PC-3 (cell line): ENCODE data around the gene GPAM. TPM values are rescaled to one million over a fixed set of nuclear protein-coding genes. Genes with fewer than 3 reads are reported as not detected.

ENCODE experiments used
- ATAC-seq: fragments of 200-7000 bp; cut with Tn5 transposase; 2 replicates; pipeline ENCODE4 v1.9.1; 2020; ENCODE audit warnings: mild to moderate bottlenecking, moderate library complexity
- BruUV-seq: library from RNA; stranded (reverse); fragments of 400-500 nt; replicated peaks from 2 replicates; lab custom pipeline; 2021; lab: Mats Ljungman, UMichigan
- CTCF ChIA-PET: fragments of 300-600 bp; sonication (Branson Sonifier 250); formaldehyde crosslinking; loops from one replicate; lab custom pipeline; 2022; ENCODE audit warnings: antibody characterized with exemption; lab: Charles Lee
- POLR2A ChIA-PET: fragments of 300-600 bp; sonication (Branson Sonifier 250); formaldehyde crosslinking; loops from one replicate; lab custom pipeline; 2022; ENCODE audit warnings: antibody characterized with exemption; ENCODE audit not compliant: unreplicated experiment; lab: Charles Lee
- DNase-seq: peaks from one replicate; pipeline ENCODE4 v3.0.0-alpha.2; 2015
- H2AFZ ChIP-seq: fragments of 300-600 bp; sonication (generic); 2 replicates; pipeline ENCODE4 v1.6.0; 2016; ENCODE audit warnings: antibody characterized with exemption, low read length
- H3F3A ChIP-seq: fragments of 300-600 bp; sonication (generic); one replicate; pipeline ENCODE4 v1.6.0; 2017; ENCODE audit warnings: antibody characterized with exemption, low read length, control low read depth, mild to moderate bottlenecking; ENCODE audit not compliant: unreplicated experiment
- H3K27ac ChIP-seq: fragments of 300-600 bp; sonication (generic); 2 replicates; pipeline ENCODE4 v1.5.1; 2016; ENCODE audit warnings: mild to moderate bottlenecking, low read length
- H3K27me3 ChIP-seq: fragments of 300-600 bp; sonication (generic); 2 replicates; pipeline ENCODE4 v1.6.1; 2016; ENCODE audit warnings: low read length, mixed read lengths
- H3K36me3 ChIP-seq: fragments of 300-600 bp; sonication (generic); 2 replicates; pipeline ENCODE4 v1.6.1; 2016; ENCODE audit warnings: low read depth, mixed run types, low read length, mixed read lengths
- H3K4me1 ChIP-seq: fragments of 300-600 bp; sonication (generic); 2 replicates; pipeline ENCODE4 v1.5.1; 2016; ENCODE audit warnings: low read length; ENCODE audit not compliant: insufficient read depth
- H3K4me2 ChIP-seq: fragments of 300-600 bp; sonication (generic); 2 replicates; pipeline ENCODE4 v1.6.0; 2016; ENCODE audit warnings: low read length
- H3K4me3 ChIP-seq: fragments of 300-600 bp; sonication (generic); 2 replicates; pipeline ENCODE4 v1.5.1; 2016; ENCODE audit warnings: mild to moderate bottlenecking, low read length, mixed read lengths
- H3K79me2 ChIP-seq: fragments of 300-600 bp; sonication (generic); 2 replicates; pipeline ENCODE4 v1.6.1; 2017; ENCODE audit warnings: low read length, mixed read lengths
- H3K9ac ChIP-seq: fragments of 300-600 bp; sonication (generic); 2 replicates; pipeline ENCODE4 v1.6.0; 2016; ENCODE audit warnings: mild to moderate bottlenecking, low read length
- H3K9me2 ChIP-seq: fragments of 300-600 bp; sonication (generic); replicated peaks from 2 replicates; pipeline ENCODE4 v1.6.1; 2016; ENCODE audit warnings: mixed run types, low read length, mixed read lengths
- H3K9me3 ChIP-seq: fragments of 300-600 bp; sonication (generic); 2 replicates; pipeline ENCODE4 v1.6.1; 2016; ENCODE audit warnings: low read length, mixed read lengths
- H4K20me1 ChIP-seq: fragments of 300-600 bp; sonication (generic); 2 replicates; pipeline ENCODE4 v1.6.1; 2016; ENCODE audit warnings: low read length, mixed read lengths
- CTCF ChIP-seq: fragments of 300-600 bp; sonication (generic); conservative IDR thresholded peaks from 2 replicates; pipeline ENCODE4 v1.5.1; 2017; ENCODE audit warnings: antibody characterized with exemption, low read depth, mild to moderate bottlenecking, low read length
- EZH2 ChIP-seq: fragments of 300-600 bp; sonication (generic); IDR thresholded peaks from one replicate; pipeline ENCODE4 v1.6.1; 2017; ENCODE audit warnings: antibody characterized with exemption, mild to moderate bottlenecking, low read length; ENCODE audit not compliant: unreplicated experiment
- EZH2phosphoT487 ChIP-seq: fragments of 300-600 bp; sonication (generic); IDR thresholded peaks from 2 replicates; pipeline ENCODE4 v1.6.1; 2018; ENCODE audit warnings: mild to moderate bottlenecking, antibody characterized with exemption, low read length, borderline replicate concordance
- intact Hi-C: fragments of 100-400 bp; cut with micrococcal nuclease; formaldehyde crosslinking; loops from 2 replicates; pipeline ENCODE4 v1.9.0; 2023
- total RNA-seq: library from RNA; depleted of rRNA; stranded (reverse); fragments of >200 nt; gene quantifications from 2 replicates; pipeline ENCODE4 v1.2.3, GENCODE V29; 2014

The GPAM gene
- total RNA-seq, 1 experiment from 2014 or later = 6.2 TPM

GRCh38 chr10:112214298-112214926 is 30.8 kb upstream of the GPAM start:
- no TSS peak for BruUV-seq
- H4K20me1 ChIP-seq = no peaks in the 10 kb centered on the region
- CTCF ChIA-PET = interaction anchor here (0.6 kb wide), 1 partner anchor 98 kb away, joined by 7 read pairs; no protein-coding TSS in a partner anchor

DNA sequence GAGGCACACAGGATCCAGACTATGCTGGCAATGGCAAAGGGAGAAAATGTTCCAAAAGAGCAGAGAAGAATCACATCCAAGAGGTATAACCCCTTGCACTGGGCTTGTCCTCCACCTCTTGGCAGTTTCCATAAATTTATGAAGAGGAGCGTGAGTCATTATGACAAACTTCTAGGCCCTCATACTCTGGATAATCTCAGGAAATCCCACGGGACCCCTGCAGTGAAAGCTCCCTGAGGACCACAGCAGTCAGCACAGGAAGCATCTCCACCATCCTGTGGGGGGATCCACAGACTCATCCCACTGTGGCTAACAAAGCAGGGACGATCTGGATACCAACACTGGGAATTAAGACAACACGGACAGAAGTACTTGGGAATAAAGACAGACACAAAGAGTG is 30.3 kb upstream of the GPAM start:
- DNase-seq = no peak
- no peak overlapping the region for H3K27ac ChIP-seq
- POLR2A ChIA-PET = no interaction called here
- H3K4me2 ChIP-seq = no peak overlapping the region
- no peak overlapping the region for H2AFZ ChIP-seq
- ATAC-seq = no peak
- no peaks in the 10 kb centered on the region for H4K20me1 ChIP-seq
- no peaks in the 10 kb centered on the region for H3K9me2 ChIP-seq
- no peak overlapping the region for H3K9ac ChIP-seq
- no peak for TF ChIP-seq EZH2
- no peak for TF ChIP-seq CTCF
- TF ChIP-seq EZH2phosphoT487 = no peak
- peaks cover 23% of the 10 kb centered on the region; the same call in 1 of the 2 replicates for H3K27me3 ChIP-seq
- CTCF ChIA-PET = interaction anchor here (0.6 kb wide), 1 partner anchor 98 kb away, joined by 7 read pairs; no protein-coding TSS in a partner anchor
- intact Hi-C loops = no loop called here
- H3K36me3 ChIP-seq = no peaks in the 10 kb centered on the region
- H3K4me3 ChIP-seq = no peak overlapping the region
- H3F3A ChIP-seq = no peaks in the 10 kb centered on the region
- no TSS peak for BruUV-seq
- no peaks in the 10 kb centered on the region for H3K9me3 ChIP-seq
- no peaks in the 10 kb centered on the region for H3K4me1 ChIP-seq
- H3K79me2 ChIP-seq = no peaks in the 10 kb centered on the region

More at GRCh38 chr10:112214298-112214926, 30.8 kb upstream of the GPAM start:
- intact Hi-C loops = no loop called here
- H3K4me3 ChIP-seq = no peak overlapping the region
- no peaks in the 10 kb centered on the region for H3K9me2 ChIP-seq
- ATAC-seq (no peak), DNase-seq (no peak)
- no peak overlapping the region for H3K9ac ChIP-seq
- TF ChIP-seq CTCF (no peak), EZH2phosphoT487 (no peak), EZH2 (no peak)
- H3K27ac ChIP-seq = no peak overlapping the region
- H3K4me2 ChIP-seq = no peak overlapping the region
- no peaks in the 10 kb centered on the region for H3K4me1 ChIP-seq
- H3K36me3 ChIP-seq = no peaks in the 10 kb centered on the region
- no peak overlapping the region for H2AFZ ChIP-seq
- no peaks in the 10 kb centered on the region for H3F3A ChIP-seq
- no peaks in the 10 kb centered on the region for H3K9me3 ChIP-seq
- POLR2A ChIA-PET = no interaction called here
- peaks cover 20% of the 10 kb centered on the region; the same call in 1 of the 2 replicates for H3K27me3 ChIP-seq
- no peaks in the 10 kb centered on the region for H3K79me2 ChIP-seq

GRCh38 chr10:112213098-112213823 is 29.7 kb upstream of the GPAM start:
- no peak for DNase-seq
- TF ChIP-seq EZH2 (no peak), EZH2phosphoT487 (no peak), CTCF (no peak)

More at GRCh38 chr10:112213098-112213823, 29.7 kb upstream of the GPAM start:
- Histone ChIP-seq H2AFZ (no peak overlapping the region), H3F3A (no peaks in the 10 kb centered on the region), H3K9me2 (no peaks in the 10 kb centered on the region), H3K4me3 (no peak overlapping the region), H4K20me1 (no peaks in the 10 kb centered on the region), H3K9me3 (no peaks in the 10 kb centered on the region), H3K9ac (no peak overlapping the region), H3K36me3 (no peaks in the 10 kb centered on the region), H3K27me3 (peaks cover 25% of the 10 kb centered on the region; the same call in 1 of the 2 replicates), H3K27ac (no peak overlapping the region), H3K79me2 (no peaks in the 10 kb centered on the region), H3K4me1 (no peaks in the 10 kb centered on the region), H3K4me2 (no peak overlapping the region)
- no peak for ATAC-seq
- ChIA-PET POLR2A (no interaction called here), CTCF (no interaction called here)
- no TSS peak for BruUV-seq
- intact Hi-C loops = no loop called here
